ENCODE results near the gene CNTN3. TPM values are rescaled to one million over a fixed set of nuclear protein-coding genes. Genes with fewer than 3 reads are reported as not detected.

Gene CNTN3
- total and polyA plus RNA-seq, 2 of the 13 experiments (the other 11 are each of a cell fraction or from before 2014, with no cell fraction given), result not detected

DNA sequence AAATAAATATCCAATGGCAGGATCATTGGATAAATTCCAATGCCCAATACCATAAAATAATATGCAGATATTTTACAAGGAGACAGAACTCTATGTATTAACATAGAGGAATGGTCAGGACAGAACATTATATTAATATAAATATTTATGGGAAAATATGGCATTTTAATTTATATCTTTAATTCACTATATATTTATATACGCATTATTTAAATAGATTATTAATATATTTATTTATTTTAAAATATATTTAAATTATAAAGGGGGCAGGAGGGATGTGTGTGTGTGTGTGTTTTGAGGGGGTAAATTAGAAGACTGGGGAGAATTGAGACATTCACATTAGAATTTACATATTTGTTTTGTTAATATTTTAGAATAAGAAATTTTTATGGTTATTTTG, 31.6 kb upstream of the CNTN3 start (continued):
- no peak for TF ChIP-seq PITX1 (CRISPR knock-in tag; IDR thresholded peaks at IDR 0.05)
- no peak for TF ChIP-seq ZNF720 (CRISPR knock-in tag; IDR thresholded peaks at IDR 0.05)
- TF ChIP-seq CENPT (CRISPR knock-in tag; IDR thresholded peaks at IDR 0.05; ENCODE audit: low read depth), result no peak
- TF ChIP-seq NFE2 (CRISPR knock-in tag; IDR thresholded peaks at IDR 0.05), result no peak
- TF ChIP-seq ZNF816 (CRISPR knock-in tag; IDR thresholded peaks at IDR 0.05; ENCODE audit: borderline replicate concordance), result no peak
- TF ChIP-seq, protein P1, sequence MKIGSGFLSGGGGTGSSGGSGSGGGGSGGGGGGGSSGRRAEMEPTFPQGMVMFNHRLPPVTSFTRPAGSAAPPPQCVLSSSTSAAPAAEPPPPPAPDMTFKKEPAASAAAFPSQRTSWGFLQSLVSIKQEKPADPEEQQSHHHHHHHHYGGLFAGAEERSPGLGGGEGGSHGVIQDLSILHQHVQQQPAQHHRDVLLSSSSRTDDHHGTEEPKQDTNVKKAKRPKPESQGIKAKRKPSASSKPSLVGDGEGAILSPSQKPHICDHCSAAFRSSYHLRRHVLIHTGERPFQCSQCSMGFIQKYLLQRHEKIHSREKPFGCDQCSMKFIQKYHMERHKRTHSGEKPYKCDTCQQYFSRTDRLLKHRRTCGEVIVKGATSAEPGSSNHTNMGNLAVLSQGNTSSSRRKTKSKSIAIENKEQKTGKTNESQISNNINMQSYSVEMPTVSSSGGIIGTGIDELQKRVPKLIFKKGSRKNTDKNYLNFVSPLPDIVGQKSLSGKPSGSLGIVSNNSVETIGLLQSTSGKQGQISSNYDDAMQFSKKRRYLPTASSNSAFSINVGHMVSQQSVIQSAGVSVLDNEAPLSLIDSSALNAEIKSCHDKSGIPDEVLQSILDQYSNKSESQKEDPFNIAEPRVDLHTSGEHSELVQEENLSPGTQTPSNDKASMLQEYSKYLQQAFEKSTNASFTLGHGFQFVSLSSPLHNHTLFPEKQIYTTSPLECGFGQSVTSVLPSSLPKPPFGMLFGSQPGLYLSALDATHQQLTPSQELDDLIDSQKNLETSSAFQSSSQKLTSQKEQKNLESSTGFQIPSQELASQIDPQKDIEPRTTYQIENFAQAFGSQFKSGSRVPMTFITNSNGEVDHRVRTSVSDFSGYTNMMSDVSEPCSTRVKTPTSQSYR (CRISPR knock-in tag; IDR thresholded peaks at IDR 0.05; ENCODE audit: borderline replicate concordance), result no peak
- TF ChIP-seq ZNF382 (CRISPR knock-in tag; IDR thresholded peaks at IDR 0.05; ENCODE audit: borderline replicate concordance), result no peak
- no peak for TF ChIP-seq ZNF432 (CRISPR knock-in tag; IDR thresholded peaks at IDR 0.05; ENCODE audit: borderline replicate concordance)
- no peak for TF ChIP-seq SPEN (CRISPR knock-in tag; IDR thresholded peaks at IDR 0.05; ENCODE audit: low read depth)

DNA sequence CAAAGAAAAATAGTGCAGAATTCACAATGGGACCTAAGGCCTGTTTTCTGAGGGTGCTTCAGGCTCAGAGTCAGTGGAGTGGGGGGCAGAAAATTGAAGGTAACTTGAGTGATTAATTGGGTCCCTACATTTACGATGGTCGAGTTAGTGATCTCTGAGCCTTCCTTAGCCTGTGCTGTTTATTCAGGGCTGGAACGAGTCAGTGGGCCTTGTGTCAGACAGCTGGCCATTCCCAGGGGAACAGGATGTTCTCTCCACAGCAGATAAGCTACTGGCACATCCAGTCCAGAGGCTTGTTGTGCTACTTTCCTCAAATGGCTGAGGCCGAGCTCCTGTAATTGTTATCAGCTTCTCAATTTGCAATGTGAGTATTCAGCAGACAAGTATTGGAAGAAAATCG, 29.2 kb upstream of the CNTN3 start:
- no peaks in the 10 kb centered on the region for H4K20me1 ChIP-seq (ENCODE audit: insufficient read depth, low read length)
- no peak overlapping the region for H3K27ac ChIP-seq (ENCODE audit: extremely low read length, insufficient read depth, low read length)
- under 1% methylated on average over 5 of the region's 5 CpGs for WGBS (ENCODE audit: low lambda C conversion rate)
- ATAC-seq (no peak), FAIRE-seq (no peak), DNase-seq (ENCODE audit: low spot score) (no peak)
- H2AFZ ChIP-seq (ENCODE audit: low read length), result no peak overlapping the region
- CTCF ChIA-PET (ENCODE audit: low intra/inter-chr PET ratio, low total read pairs), result no interaction called here
- no TSS peak for BruUV-seq (replicated peaks)
- no peak overlapping the region for H3K4me2 ChIP-seq (ENCODE audit: low read depth, low read length)
- no peaks in the 10 kb centered on the region for H3K79me2 ChIP-seq (ENCODE audit: insufficient read depth, low read length)
- no peak overlapping the region for H3K4me3 ChIP-seq (replicated peaks in 1 of 3; ENCODE audit: insufficient read depth in 1 of 3, low read depth in 2 of 3, low read length in 3 of 3)
- in situ Hi-C loops (cut with HindIII; ENCODE audit: extremely low pct_ligation_motif_present, low pct_unique_long_range_greater_than_20kb) (no loop called here), intact Hi-C loops (cut with micrococcal nuclease; ENCODE audit: unreplicated experiment) (no loop called here)
- no peaks in the 10 kb centered on the region for H3K4me1 ChIP-seq (ENCODE audit: insufficient read depth, low read length)
- H3K9me3 ChIP-seq (ENCODE audit: low read length), result no peaks in the 10 kb centered on the region
- TF ChIP-seq, protein P2, sequence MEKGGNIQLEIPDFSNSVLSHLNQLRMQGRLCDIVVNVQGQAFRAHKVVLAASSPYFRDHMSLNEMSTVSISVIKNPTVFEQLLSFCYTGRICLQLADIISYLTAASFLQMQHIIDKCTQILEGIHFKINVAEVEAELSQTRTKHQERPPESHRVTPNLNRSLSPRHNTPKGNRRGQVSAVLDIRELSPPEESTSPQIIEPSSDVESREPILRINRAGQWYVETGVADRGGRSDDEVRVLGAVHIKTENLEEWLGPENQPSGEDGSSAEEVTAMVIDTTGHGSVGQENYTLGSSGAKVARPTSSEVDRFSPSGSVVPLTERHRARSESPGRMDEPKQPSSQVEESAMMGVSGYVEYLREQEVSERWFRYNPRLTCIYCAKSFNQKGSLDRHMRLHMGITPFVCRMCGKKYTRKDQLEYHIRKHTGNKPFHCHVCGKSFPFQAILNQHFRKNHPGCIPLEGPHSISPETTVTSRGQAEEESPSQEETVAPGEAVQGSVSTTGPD (CRISPR knock-in tag; IDR thresholded peaks at IDR 0.05), result no peak
- TF ChIP-seq ZNF33B (CRISPR knock-in tag; IDR thresholded peaks at IDR 0.05) (no peak), FOXO1 (CRISPR knock-in tag; IDR thresholded peaks at IDR 0.05) (no peak), CBX5 (CRISPR knock-in tag; IDR thresholded peaks at IDR 0.05; ENCODE audit: borderline replicate concordance) (no peak)
- no peaks in the 10 kb centered on the region for H3K27me3 ChIP-seq (ENCODE audit: control insufficient read depth in 1 of 2, insufficient read depth in 2 of 2, low read length in 2 of 2)
- POLR2A ChIA-PET, result no interaction called here
- H3K36me3 ChIP-seq (replicated peaks in 1 of 2; ENCODE audit: control insufficient read depth in 1 of 2, insufficient read depth in 2 of 2, low read length in 2 of 2), result no peaks in the 10 kb centered on the region
- H3K9ac ChIP-seq (ENCODE audit: insufficient read depth, low read depth, low read length), result no peak overlapping the region

Measured in HepG2 (cell line).